GM12878 (cell line): ENCODE data around the gene BCAS4. TPM values are rescaled to one million over a fixed set of nuclear protein-coding genes. Genes with fewer than 3 reads are reported as not detected.
A peak's percentile ranks its signal among the peaks of the same experiment; 100 is the strongest.

ENCODE experiments used
- CBX3 ChIP-seq: fragments of 200-600 bp; sonication (generic); IDR thresholded peaks from 2 replicates; pipeline ENCODE4 v1.6.1; 2016; ENCODE audit warnings: low read depth, borderline replicate concordance
- CHD2 ChIP-seq: IDR thresholded peaks from 2 replicates; pipeline ENCODE4 v1.6.1; 2011; ENCODE audit warnings: low read depth, low read length, improper control_type of control experiment, borderline replicate concordance
- CREB1 ChIP-seq: IDR thresholded peaks from 2 replicates; pipeline ENCODE4 v1.6.1; 2012; ENCODE audit warnings: low read depth, mild to moderate bottlenecking, inconsistent platforms
- CREM ChIP-seq: IDR thresholded peaks from 2 replicates; pipeline ENCODE4 v1.6.1; 2014; ENCODE audit warnings: antibody characterized with exemption, low read depth
- ESRRA ChIP-seq: IDR thresholded peaks from 2 replicates; pipeline ENCODE4 v1.6.1; 2012; ENCODE audit warnings: mild to moderate bottlenecking, low read length, improper control_type of control experiment
- ETV6 ChIP-seq, 2 experiments: fragments of 450-650 bp in 1 of 2; IDR thresholded peaks in 1 of 2; conservative IDR thresholded peaks in 1 of 2; 2 replicates each; pipeline ENCODE4 v1.6.1; 2014; ENCODE audit warnings: antibody characterized with exemption in 1 of 2, borderline replicate concordance in 1 of 2, low read depth in 1 of 2, mild to moderate bottlenecking in 1 of 2, moderate library complexity in 1 of 2
- IRF4 ChIP-seq: IDR thresholded peaks from 2 replicates; pipeline ENCODE4 v1.6.1; 2011; ENCODE audit warnings: low read depth, low read length
- KLF5 ChIP-seq: fragments of 450-650 bp; IDR thresholded peaks from 2 replicates; pipeline ENCODE4 v1.6.1; 2014; ENCODE audit warnings: mild to moderate bottlenecking; ENCODE audit not compliant: partially characterized antibody
- MTA2 ChIP-seq: fragments of 450-650 bp; IDR thresholded peaks from 2 replicates; pipeline ENCODE4 v1.6.1; 2016; ENCODE audit warnings: low read depth, mild to moderate bottlenecking, moderate library complexity
- MYB ChIP-seq: fragments of 150-350 bp; IDR thresholded peaks from 2 replicates; pipeline ENCODE4 v1.6.1; 2014; ENCODE audit warnings: mild to moderate bottlenecking, low read depth, low read length, borderline replicate concordance
- NFYB ChIP-seq: IDR thresholded peaks from 2 replicates; pipeline ENCODE4 v1.6.1; 2011; ENCODE audit warnings: low read depth, mild to moderate bottlenecking, low read length, improper control_type of control experiment, moderate library complexity; ENCODE audit not compliant: insufficient read depth
- NRF1 ChIP-seq: conservative IDR thresholded peaks from 2 replicates; pipeline ENCODE4 v1.6.1; 2011; ENCODE audit warnings: mild to moderate bottlenecking, low read depth, low read length, improper control_type of control experiment
- POLR2A ChIP-seq: IDR thresholded peaks from 2 replicates; pipeline ENCODE4 v1.6.1; 2011; ENCODE audit warnings: low read depth, mild to moderate bottlenecking, low read length
- POU2F2 ChIP-seq: IDR thresholded peaks from 3 replicates; pipeline ENCODE4 v1.6.1; 2011; ENCODE audit warnings: low read depth, mild to moderate bottlenecking, low read length, borderline replicate concordance
- RCOR1 ChIP-seq: conservative IDR thresholded peaks from 2 replicates; pipeline ENCODE4 v1.6.1; 2012; ENCODE audit warnings: low read depth, low read length, improper control_type of control experiment
- RUNX3 ChIP-seq: IDR thresholded peaks from 2 replicates; pipeline ENCODE4 v1.6.1; 2012; ENCODE audit warnings: low read length, inconsistent platforms
- SMARCA5 ChIP-seq: fragments of 450-650 bp; IDR thresholded peaks from 2 replicates; pipeline ENCODE4 v1.6.1; 2017; ENCODE audit warnings: mild to moderate bottlenecking
- SREBF1 ChIP-seq: IDR thresholded peaks from 2 replicates; pipeline ENCODE4 v1.6.1; 2012; ENCODE audit warnings: mild to moderate bottlenecking, low read length
- STAT1 ChIP-seq: fragments of 450-650 bp; conservative IDR thresholded peaks from 2 replicates; pipeline ENCODE4 v1.6.1; 2014; ENCODE audit warnings: antibody characterized with exemption, mild to moderate bottlenecking
- TCF12 ChIP-seq: IDR thresholded peaks from 2 replicates; pipeline ENCODE4 v1.6.1; 2011; ENCODE audit warnings: low read depth, mild to moderate bottlenecking, low read length
- TCF7 ChIP-seq: IDR thresholded peaks from 2 replicates; pipeline ENCODE4 v1.6.1; 2014; ENCODE audit warnings: antibody characterized with exemption, borderline replicate concordance
- WRNIP1 ChIP-seq: IDR thresholded peaks from 2 replicates; pipeline ENCODE4 v1.6.1; 2011; ENCODE audit warnings: low read depth, low read length, improper control_type of control experiment, borderline replicate concordance
- YBX1 ChIP-seq: fragments of 450-650 bp; IDR thresholded peaks from 2 replicates; pipeline ENCODE4 v1.6.1; 2016; ENCODE audit warnings: antibody characterized with exemption
- polyA plus RNA-seq, 11 experiments: library from polyadenylated mRNA; depleted of rRNA in 4 of 11; unstranded in 6 of 11; stranded (reverse) in 5 of 11; fragments of >200 nt; fragmentation: Nextera tagmentation in 4 of 11; fragmentation: Illumina TruSeq in 1 of 11; extraction: Ambion mirVana in 4 of 11; extraction: Trizol in 1 of 11; gene quantifications; 1 replicate in 1 of 11; 2 replicates in 10 of 11; pipeline versions ENCODE4 v1.2.1 to v1.2.3, GENCODE V29; 2011 to 2016; ENCODE audit warnings: inconsistent platforms in 2 of 11, missing spikeins in 2 of 11, low read depth in 1 of 11
- total RNA-seq, 4 experiments: library from RNA; depleted of rRNA in 3 of 4; stranded (reverse); fragments of >200 nt in 3 of 4; fragmentation: Illumina TruSeq in 1 of 4; extraction: Trizol in 1 of 4; gene quantifications; 2 replicates each; pipeline versions ENCODE4 v1.2.1 to v1.2.3, GENCODE V29; 2013 to 2021
- TF ChIP-seq, protein P1 (sequence below): fragments of 450-650 bp; IDR thresholded peaks from 2 replicates; pipeline ENCODE4 v1.6.1; 2017; ENCODE audit warnings: mild to moderate bottlenecking
- TF ChIP-seq, protein P2 (sequence below): fragments of 450-650 bp; IDR thresholded peaks from 2 replicates; pipeline ENCODE4 v1.6.1; 2014; ENCODE audit warnings: mild to moderate bottlenecking
- TF ChIP-seq, protein P3 (sequence below): fragments of 450-650 bp; formaldehyde crosslinking; IDR thresholded peaks from 2 replicates; pipeline ENCODE4 v1.5.0; 2022; ENCODE audit warnings: mild to moderate bottlenecking, missing genetic modification characterization
- TF ChIP-seq, protein P4 (sequence below): IDR thresholded peaks from 2 replicates; pipeline ENCODE4 v1.6.1; 2012; ENCODE audit warnings: low read depth, low read length, improper control_type of control experiment

The BCAS4 gene
- total and polyA plus RNA-seq, 10 of the 15 experiments (the other 5 are each of a cell fraction or from before 2014, with no cell fraction given) = 14.8 to 214 (median 65.3) TPM

DNA sequence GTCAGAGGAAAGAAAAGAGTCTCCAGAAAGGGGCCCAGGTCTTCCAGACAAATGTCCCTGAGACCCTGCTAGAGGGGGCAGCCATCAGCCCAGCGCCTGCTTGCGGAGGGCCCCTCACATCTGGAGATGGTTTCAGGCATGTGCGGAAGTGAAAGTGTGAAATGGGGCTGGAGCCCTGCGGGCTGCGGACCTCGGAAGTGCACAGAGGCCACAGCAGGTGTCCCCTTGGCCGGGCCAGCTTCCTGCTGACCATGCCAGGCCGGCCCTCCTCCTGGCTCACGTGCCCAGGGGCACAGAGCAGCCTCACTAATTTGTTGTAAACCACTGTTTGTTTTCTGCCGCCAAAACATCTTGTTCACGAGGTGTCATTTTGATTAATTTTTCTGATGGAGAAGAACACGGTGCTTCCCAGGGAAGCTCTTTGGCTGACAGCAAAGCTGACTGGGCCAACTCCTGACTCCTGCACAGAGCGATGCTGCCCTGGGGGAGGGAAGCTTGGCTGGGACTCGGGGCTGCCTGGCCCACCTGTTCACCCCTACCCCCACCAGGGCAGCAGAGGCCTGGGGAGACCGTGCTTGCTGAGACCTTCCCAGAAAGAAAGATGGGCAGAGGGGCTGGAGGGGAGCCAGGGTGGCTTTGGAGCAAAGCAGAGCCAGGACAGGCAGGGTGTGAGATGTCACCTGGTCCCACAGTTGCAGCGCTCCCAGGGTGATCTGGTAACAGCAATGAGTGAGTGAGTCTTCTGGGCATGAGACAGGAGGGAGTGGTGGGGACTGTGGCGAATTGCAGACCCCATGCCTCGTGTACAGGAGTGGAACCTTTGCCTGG is 54.2 kb downstream of the BCAS4 start (continued):
- peak in 1 of 2 experiments; percentile 89; a peak in 2 of 4 replicates for TF ChIP-seq ETV6 (conservative IDR thresholded peaks at IDR 0.05 in 1 of 2, IDR thresholded peaks at IDR 0.05 in 1 of 2; ENCODE audit: borderline replicate concordance in 1 of 2, low read depth in 1 of 2)
- TF ChIP-seq CHD2 = no peak
- TF ChIP-seq, protein P1, sequence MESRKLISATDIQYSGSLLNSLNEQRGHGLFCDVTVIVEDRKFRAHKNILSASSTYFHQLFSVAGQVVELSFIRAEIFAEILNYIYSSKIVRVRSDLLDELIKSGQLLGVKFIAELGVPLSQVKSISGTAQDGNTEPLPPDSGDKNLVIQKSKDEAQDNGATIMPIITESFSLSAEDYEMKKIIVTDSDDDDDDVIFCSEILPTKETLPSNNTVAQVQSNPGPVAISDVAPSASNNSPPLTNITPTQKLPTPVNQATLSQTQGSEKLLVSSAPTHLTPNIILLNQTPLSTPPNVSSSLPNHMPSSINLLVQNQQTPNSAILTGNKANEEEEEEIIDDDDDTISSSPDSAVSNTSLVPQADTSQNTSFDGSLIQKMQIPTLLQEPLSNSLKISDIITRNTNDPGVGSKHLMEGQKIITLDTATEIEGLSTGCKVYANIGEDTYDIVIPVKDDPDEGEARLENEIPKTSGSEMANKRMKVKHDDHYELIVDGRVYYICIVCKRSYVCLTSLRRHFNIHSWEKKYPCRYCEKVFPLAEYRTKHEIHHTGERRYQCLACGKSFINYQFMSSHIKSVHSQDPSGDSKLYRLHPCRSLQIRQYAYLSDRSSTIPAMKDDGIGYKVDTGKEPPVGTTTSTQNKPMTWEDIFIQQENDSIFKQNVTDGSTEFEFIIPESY = no peak
- no peak for TF ChIP-seq YBX1
- no peak for TF ChIP-seq ESRRA
- TF ChIP-seq CBX3 = no peak
- TF ChIP-seq, protein P2, sequence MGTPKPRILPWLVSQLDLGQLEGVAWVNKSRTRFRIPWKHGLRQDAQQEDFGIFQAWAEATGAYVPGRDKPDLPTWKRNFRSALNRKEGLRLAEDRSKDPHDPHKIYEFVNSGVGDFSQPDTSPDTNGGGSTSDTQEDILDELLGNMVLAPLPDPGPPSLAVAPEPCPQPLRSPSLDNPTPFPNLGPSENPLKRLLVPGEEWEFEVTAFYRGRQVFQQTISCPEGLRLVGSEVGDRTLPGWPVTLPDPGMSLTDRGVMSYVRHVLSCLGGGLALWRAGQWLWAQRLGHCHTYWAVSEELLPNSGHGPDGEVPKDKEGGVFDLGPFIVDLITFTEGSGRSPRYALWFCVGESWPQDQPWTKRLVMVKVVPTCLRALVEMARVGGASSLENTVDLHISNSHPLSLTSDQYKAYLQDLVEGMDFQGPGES = no peak
- TF ChIP-seq, protein P3, sequence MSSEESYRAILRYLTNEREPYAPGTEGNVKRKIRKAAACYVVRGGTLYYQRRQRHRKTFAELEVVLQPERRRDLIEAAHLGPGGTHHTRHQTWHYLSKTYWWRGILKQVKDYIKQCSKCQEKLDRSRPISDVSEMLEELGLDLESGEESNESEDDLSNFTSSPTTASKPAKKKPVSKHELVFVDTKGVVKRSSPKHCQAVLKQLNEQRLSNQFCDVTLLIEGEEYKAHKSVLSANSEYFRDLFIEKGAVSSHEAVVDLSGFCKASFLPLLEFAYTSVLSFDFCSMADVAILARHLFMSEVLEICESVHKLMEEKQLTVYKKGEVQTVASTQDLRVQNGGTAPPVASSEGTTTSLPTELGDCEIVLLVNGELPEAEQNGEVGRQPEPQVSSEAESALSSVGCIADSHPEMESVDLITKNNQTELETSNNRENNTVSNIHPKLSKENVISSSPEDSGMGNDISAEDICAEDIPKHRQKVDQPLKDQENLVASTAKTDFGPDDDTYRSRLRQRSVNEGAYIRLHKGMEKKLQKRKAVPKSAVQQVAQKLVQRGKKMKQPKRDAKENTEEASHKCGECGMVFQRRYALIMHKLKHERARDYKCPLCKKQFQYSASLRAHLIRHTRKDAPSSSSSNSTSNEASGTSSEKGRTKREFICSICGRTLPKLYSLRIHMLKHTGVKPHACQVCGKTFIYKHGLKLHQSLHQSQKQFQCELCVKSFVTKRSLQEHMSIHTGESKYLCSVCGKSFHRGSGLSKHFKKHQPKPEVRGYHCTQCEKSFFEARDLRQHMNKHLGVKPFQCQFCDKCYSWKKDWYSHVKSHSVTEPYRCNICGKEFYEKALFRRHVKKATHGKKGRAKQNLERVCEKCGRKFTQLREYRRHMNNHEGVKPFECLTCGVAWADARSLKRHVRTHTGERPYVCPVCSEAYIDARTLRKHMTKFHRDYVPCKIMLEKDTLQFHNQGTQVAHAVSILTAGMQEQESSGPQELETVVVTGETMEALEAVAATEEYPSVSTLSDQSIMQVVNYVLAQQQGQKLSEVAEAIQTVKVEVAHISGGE (CRISPR knock-in tag) = no peak
- TF ChIP-seq RUNX3 = peak; percentile 89
- peak; percentile 60 for TF ChIP-seq CREM
- no peak for TF ChIP-seq MYB
- TF ChIP-seq POU2F2 = no peak
- no peak for TF ChIP-seq RCOR1
- no peak for TF ChIP-seq POLR2A
- TF ChIP-seq CREB1 = peak; percentile 28; the same call in 1 of the 2 replicates
- no peak for TF ChIP-seq STAT1
- TF ChIP-seq KLF5 = no peak
- TF ChIP-seq IRF4 = peak; percentile 78
- TF ChIP-seq WRNIP1 = no peak
- TF ChIP-seq SMARCA5 = no peak
- TF ChIP-seq, protein P4, sequence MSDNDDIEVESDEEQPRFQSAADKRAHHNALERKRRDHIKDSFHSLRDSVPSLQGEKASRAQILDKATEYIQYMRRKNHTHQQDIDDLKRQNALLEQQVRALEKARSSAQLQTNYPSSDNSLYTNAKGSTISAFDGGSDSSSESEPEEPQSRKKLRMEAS = no peak
- no peak for TF ChIP-seq NRF1
- TF ChIP-seq TCF12 = peak; percentile 95
- TF ChIP-seq NFYB = no peak
- no peak for TF ChIP-seq SREBF1
- no peak for TF ChIP-seq MTA2
- TF ChIP-seq TCF7 = no peak
